Measurements from ENCODE around the gene CERS4.
A peak's percentile ranks its signal among the peaks of the same experiment; 100 is the strongest.
"Not testable (repeated sequence)": the region's sequence is repeated elsewhere in the genome, so short reads cannot be mapped to it uniquely, and the experiment has no call there.

CERS4 gene

GRCh38 chr19:8243146-8243545 is 34.0 kb downstream of the CERS4 start:
- no peak for DNase-seq (ENCODE audit: low spot score)

- DNase-seq (ENCODE audit: low spot score), result no peak
Measured at GRCh38 chr19:8244442-8244841, 35.3 kb downstream of the CERS4 start.

GRCh38 chr19:8245869-8246835 is 37.0 kb downstream of the CERS4 start:
- DNase-seq (ENCODE audit: low spot score), result no peak

GRCh38 chr19:8247129-8247890 is 38.1 kb downstream of the CERS4 start:
- DNase-seq (ENCODE audit: low spot score), result not testable (repeated sequence)

- no peak for DNase-seq (ENCODE audit: low spot score)
Measured at GRCh38 chr19:8248348-8249328, 39.5 kb downstream of the CERS4 start.

GRCh38 chr19:8250596-8250995 is 41.4 kb downstream of the CERS4 start:
- no peak for DNase-seq (ENCODE audit: low spot score)

GRCh38 chr19:8251025-8251472 is 41.9 kb downstream of the CERS4 start:
- DNase-seq (ENCODE audit: low spot score), result no peak

GRCh38 chr19:8252922-8253589 is 43.9 kb downstream of the CERS4 start:
- DNase-seq (ENCODE audit: low spot score), result peak; percentile 93

- no peak for DNase-seq (ENCODE audit: low spot score)
Measured at GRCh38 chr19:8253678-8254077, 44.5 kb downstream of the CERS4 start.

- DNase-seq (ENCODE audit: low spot score), result no peak
Measured at GRCh38 chr19:8254286-8255001, 45.3 kb downstream of the CERS4 start.

GRCh38 chr19:8255426-8256125 is 46.4 kb downstream of the CERS4 start:
- DNase-seq (ENCODE audit: low spot score), result no peak

- DNase-seq (ENCODE audit: low spot score), result no peak
Measured at GRCh38 chr19:8256276-8257051, 47.3 kb downstream of the CERS4 start.

GRCh38 chr19:8257052-8257443 is 47.9 kb downstream of the CERS4 start:
- peak; percentile 42 for DNase-seq (ENCODE audit: low spot score)

GRCh38 chr19:8259142-8259921 is 50.2 kb downstream of the CERS4 start:
- no peak for DNase-seq (ENCODE audit: low spot score)

- DNase-seq (ENCODE audit: low spot score), result no peak
Measured at GRCh38 chr19:8259922-8260247, 50.7 kb downstream of the CERS4 start.

- no peak for DNase-seq (ENCODE audit: low spot score)
Measured at GRCh38 chr19:8261347-8261746, 52.2 kb downstream of the CERS4 start.

GRCh38 chr19:8261881-8262280 is 52.7 kb downstream of the CERS4 start:
- DNase-seq (ENCODE audit: low spot score), result no peak

- DNase-seq (ENCODE audit: low spot score), result no peak
Measured at GRCh38 chr19:8262431-8262830, 53.3 kb downstream of the CERS4 start.
